Stimulated activated CD4-positive, alpha-beta T cell treated with anti-CD3 and anti-CD28 coated beads, Interleukin-1b, Interleukin-23, amount 100 ng/mL, for 1 hour (primary cell): ENCODE data around the gene RPL13A.
A peak's percentile ranks its signal among the peaks of the same experiment; 100 is the strongest.
"Not testable (repeated sequence)": the region's sequence is repeated elsewhere in the genome, so short reads cannot be mapped to it uniquely, and the experiment has no call there.

Experiments used
- DNase-seq, 2 donors: peaks; one replicate each; pipeline ENCODE4 v3.0.0-alpha.2; 2020; ENCODE audit warnings: low read depth in 2 of 2

The RPL13A gene

DNA sequence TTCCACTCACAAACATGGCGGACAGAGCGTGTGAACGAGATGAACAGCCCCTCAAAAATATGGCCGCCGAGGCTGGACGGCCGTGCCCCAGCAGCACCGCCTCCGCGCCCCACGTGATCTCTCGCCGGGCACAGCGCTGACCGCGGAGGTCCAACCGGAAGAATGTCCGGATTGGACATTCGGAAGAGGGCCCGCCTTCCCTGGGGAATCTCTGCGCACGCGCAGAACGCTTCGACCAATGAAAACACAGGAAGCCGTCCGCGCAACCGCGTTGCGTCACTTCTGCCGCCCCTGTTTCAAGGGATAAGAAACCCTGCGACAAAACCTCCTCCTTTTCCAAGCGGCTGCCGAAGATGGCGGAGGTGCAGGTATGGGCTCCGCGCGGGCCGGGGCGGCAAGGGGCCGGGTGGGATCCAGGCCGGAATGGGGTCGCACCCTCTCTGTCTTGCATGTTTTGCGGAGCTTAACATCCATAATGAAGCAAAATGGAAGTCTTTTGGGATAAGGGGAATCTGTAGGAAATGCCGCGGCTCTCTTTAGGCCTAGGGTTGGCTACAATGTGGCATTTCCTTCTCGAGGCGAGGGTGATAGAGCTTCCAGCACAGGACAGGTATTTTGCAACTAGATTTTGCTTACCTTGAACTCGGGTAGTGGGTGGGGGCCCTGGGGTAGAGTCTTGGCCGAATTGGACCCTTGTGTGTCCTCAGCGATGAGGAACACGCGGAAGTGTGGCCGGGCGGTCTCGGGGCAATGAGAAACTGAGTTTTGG is at the start of gene RPL13A:
Gene RPL13A (plus strand): TSS at position 332 of the 769 bp plus-strand sequence. CDS start 22 bp downstream, at position 354.
- DNase-seq = peak; percentile 97 to 99

DNA sequence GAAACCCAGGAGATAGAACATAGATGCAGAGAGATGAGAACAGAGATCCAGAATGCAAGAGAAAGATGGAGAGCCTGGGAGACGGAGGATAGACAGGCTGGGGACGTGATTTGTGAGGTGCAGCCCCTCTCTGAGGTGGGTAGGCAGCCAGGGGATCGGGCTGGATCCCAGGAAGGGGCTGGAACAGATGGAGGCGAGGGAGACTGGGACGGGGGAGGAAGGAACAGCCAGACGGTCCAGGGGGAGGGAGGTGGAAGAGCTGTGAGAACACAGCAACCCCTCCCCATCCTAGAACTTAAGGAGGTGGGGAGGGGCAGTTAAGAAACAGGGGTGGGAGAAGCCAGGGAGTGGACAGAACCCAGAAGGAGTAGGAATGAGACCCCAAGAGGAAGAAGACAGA is 49.1 kb upstream of the RPL13A start:
- no peak for DNase-seq

DNA sequence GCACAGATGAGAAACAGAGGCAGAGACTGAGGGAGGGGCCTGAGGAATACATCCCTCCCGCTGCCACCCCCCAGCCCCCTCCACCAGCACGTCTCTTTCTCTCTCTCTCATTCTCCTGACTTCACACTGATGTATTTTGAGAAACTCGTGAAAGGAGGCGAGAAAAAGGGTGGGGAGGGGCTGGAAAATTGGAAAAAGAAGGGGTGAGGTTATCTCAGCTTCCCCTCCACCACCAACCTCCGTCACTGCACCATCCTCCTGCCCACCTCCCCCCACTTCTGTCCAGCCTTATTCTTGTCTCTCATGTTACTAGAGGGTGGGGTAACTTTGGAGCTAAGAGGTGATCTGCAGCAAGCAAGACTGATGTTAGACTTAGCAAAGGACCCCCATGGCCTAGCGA is 47.6 kb upstream of the RPL13A start:
- DNase-seq = no peak

DNA sequence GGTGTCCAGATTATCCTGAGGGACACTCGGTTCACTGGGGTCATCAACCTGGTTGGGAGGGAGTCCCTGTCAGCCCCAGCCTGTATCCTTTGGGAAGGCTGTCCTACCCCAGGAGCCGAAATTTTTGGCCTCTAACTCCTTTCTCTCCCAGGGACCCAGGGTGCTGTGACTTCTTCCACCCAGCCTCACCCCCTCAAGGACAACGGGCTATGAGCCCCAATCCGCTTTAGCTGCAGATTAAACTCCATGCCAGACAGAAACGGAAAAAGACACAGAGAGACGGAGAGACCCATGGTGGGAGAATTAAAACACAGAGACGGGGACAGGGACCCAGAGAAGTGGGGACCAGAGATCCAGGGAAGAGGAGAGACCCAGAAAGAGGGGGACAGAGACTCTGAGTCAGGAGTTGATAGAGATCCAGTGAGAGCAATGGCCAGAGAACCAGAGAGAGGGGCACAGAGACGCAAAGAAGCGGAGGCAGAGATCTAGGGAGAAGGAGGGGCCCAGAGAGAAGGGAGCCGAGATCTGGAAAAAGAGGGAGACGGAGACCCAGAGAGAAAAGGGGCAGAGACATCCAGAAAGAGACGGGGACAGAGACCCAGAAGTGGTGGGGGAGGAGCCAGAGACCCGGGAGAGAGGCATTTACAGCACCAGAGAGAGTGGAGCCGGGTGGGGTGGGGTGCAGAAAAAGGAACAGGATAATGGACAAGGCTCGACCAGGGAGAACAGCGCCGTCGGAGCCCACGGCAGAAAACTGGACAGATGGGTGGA is 46.8 kb upstream of the RPL13A start:
- DNase-seq = no peak

DNA sequence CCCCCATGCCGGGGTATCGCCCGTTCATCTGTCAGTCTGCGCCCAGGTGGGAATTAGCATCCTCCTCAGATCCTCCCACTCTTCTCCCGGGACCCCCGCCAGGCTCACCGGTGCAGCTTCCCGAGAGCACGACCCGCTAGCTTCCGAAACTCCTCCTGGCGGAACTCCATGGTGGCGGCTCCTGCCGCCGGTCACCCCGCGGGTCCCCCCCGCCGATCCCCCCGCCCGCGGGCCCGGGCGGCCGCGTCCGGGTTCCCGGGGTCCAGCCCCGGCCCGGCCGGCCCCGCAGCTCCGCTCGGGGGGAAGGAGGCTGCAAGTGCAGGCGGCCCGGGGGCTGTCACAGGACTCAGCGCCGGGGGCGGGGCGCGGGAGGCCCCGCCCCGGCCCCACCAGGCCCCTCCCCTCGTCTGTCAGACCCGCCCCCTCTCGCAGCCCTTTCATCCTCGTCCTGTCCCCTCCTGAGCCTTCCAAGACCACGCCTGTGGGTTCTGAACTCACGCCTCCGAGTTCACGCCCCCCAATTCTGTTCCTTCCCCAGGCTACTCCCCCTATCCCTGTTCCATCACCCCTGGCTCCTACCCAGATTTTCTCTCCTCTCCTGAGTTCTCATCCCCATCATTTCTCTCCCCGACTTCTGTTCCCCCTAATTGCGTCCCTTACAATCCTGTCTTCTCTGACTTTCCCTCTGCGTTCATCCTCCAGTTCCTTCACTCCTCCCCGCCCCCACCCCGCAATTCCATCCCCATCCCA is 46.0 kb upstream of the RPL13A start, which contains the start of gene SLC17A7:
Gene SLC17A7 (minus strand): TSS at position 318 of the 750 bp plus-strand sequence. CDS start 148 bp downstream, at position 170.
- DNase-seq = no peak

DNA sequence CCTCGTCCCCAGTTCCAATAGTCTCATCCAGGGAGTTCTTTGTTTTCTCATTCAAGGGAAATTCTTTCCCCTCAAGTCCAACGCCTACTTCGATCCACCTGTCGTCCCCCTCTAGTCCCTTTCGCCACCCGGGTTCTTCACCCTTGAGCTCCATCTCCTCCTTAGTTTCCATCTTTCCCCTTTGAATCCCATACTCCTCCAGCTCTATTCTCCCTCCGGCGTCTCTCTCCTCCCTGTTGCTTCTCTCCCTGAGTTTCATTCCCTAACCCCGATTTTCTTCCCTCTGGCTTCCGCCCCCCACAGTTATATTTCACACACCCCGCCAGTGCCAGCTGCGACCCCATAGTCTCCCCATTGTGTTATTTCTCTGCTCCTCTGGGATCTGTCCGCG is 45.5 kb upstream of the RPL13A start:
- DNase-seq = no peak

DNA sequence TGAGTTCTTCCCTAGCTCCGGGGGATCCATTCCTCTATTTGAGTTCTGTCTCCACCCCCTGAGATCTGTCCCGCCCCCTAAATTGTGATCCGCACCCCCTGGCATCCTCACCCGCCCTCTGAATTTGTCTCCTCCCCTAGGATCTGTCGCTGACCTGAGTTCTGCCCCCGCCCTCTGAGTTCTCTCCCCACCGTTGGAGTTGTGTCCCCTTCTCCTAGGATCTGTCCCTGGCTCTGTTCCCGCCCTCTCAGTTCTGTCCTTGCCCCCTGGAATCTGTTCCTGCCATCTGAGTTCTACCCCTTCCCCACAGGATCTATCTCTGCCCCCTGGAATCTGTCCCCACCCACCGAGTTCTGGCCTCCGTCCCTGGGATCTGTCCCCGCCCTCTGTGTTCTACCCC is 45.1 kb upstream of the RPL13A start:
- no peak for DNase-seq

DNA sequence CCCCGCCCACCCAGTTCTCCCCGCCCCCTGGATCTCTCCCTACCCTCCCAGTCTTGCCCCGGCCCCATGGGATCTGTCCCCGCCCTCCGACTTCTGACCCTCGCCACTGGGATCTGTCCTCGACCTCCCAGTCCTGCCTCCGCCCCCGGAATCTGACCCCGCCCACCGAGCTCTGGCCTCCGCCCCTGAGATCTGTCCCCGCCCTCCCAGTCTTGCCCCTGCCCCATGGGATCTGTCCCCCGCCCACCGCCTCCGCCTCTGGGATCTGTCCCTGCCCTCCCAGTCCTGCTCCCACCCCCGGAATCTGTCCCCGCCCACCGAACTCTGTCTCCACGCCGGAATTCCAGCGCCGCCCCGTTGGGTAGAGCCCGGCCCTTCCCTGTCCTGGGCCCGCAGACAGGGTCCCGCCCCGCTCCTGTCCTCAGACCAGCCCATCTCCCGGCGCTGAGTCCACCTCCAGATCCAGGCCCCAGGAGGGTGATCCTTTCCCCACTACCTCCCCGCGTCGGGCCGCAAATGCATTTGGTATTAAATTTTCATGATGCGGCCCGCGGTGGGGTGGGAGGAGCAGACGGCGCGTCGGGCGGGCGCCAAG is 44.5 kb upstream of the RPL13A start:
- DNase-seq = no peak

DNA sequence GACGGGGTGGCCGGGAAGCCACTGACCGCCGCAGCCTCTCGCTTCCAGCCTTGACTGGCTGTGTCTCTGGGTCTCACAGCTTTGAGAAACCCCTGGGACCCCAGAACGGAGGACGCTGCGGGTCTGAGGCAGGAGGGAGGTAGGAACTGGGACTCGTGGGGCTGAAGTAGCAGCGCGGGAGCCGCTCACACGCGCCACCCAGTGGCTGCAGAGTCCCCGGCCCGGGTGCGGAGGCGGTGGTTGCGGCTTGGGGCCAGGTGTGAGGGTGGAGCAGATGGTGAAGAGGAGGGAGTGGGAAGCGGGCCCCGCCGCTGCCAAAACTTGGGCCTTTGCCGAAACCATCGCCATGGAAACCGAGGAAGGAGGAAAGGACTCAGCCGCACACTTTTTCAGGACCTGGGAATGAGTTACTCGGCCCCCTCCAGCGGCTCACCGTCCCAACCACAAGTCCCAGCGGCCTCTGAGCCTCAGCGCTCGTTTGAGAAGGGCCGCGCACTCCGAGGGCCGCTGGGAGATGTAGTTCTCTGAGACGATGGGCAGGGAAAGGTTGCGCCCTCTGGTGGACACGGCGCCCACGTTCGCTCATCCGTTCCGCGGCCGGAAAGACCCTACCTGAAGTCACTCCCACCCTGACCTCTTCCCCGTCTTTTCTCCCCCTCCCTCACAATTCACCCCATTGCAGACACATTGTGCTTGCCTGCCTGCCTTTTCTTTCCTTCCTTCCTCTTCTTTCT is 43.9 kb upstream of the RPL13A start:
- peak; percentile 83 to 89 for DNase-seq

DNA sequence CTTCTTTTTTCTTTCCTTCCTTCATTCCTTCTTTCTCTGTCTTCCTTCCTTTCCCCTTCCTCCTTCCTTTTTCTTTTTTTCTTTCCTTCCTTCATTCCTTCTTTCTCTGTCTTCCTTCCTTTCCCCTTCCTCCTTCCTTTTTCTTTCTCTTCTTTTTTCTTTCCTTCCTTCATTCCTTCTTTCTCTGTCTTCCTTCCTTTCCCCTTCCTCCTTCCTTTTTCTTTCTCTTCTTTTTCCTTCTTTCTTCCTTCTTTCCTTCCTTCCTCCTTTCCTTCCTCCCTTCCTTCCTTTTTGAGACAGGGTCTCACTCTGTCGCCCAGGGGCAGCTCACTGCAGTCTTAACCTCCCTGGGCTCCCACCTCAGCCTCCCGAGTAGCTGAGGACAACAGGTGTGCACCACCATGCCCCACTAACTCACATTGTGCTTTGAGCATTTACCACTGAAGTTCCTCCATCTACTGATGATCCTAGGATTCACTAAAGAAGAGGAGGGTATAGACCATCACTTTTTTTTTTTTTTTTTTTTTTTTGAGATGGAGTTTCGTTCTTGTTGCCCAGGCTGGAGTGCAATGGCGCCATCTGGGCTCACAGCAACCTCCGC is 43.2 kb upstream of the RPL13A start:
- DNase-seq = not testable (repeated sequence)

DNA sequence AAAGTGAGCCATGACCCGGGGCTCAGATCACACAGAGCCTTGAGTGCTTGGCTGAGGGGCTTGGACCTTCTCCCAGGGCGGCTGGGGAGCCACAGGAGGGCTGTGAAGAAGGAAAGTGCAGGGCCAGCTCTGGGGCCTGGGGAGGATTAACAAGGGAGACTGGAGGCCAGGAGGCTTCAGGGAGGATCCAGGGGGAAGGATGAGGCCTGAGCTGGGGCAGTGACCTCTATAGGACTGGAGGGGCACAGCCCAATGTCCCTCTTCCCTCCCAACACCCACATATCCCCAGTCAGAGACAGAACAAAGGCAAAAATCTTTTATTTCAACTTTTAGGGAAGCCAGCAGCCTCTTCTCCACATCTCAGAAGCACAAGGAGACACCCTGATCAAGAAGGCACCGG is 41.4 kb upstream of the RPL13A start:
- DNase-seq = no peak

DNA sequence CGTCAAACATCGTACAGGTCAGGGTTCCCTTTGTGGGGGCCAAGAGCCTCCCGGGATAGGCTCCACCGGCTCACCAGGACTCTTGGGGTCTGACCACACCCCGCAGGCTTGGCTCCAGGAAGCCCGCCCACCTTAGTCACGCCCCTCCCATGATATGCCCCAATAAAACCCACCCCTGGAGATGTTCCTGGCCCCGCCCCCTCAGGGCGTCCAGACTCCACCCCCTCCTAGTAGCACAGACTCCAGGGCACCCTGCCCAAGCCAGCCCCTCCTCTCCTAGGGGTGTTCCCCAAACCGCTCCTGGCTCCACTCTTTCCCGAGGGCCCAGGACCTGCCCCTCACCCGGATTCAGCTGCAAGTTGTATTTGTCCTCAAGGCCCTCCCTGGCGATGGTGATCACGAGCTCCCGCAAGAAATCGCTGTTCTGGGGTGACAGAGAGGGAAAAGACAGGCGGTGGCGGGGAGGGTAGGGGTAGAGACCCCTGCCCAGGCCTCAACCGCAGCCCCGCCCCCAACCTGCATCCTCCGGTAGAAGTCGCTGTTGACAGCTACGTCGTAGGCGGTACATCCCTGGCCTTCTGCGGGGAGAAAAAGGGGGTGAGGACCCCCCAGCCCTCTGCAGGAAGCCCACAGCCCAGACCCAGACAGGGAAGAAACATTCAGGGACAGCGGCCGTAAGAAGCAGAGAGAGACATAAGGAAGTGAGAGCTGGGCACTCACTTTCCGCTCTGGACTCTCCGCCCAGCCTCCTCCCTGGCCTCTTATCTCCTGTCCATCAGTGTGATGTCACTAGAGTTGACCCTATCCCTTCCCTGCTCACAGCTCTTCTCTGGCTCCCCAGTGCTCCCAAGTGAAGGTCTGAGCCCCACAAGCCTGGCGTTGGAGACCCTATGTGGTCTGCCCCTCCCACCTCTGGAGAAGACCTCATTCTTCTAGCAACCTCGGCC is 39.6 kb upstream of the RPL13A start:
- DNase-seq = no peak

DNA sequence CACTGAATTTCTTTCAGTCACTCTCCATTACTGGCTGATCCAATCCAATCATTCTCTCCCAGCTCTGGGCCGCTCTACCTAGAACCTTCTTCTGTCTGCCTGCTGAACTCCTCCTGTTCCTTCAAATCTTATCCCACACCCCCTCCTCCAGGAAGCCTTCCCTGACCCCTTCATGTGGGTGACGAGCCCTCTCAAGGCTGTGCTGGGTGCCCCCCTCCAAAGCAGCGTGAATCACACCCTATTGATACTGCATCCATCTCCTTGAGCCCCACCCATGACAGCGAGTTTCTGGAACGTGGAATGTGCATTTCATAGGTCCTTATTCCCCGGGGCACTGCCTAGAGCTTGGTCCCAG is 39.0 kb upstream of the RPL13A start:
- DNase-seq = no peak

DNA sequence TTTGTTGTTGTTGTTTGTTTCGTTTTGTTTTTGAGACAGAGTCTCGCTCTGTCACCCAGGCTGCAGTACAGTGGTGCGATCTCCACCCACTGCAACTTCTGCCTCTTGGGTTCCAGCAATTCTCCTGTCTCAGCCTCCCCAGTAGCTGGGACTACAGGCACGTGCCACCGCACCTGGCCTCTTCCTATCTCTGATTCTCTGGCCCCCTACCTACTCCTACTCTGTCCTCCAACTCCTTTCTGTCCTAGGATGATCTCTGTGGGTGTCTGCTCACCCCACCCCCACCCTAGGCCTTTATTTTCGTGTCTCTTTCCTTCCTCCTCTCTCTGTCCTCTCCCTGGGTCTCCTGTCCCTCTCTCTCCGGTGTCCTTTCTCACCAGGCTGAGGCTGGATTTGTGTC is 37.0 kb upstream of the RPL13A start:
- no peak for DNase-seq

DNA sequence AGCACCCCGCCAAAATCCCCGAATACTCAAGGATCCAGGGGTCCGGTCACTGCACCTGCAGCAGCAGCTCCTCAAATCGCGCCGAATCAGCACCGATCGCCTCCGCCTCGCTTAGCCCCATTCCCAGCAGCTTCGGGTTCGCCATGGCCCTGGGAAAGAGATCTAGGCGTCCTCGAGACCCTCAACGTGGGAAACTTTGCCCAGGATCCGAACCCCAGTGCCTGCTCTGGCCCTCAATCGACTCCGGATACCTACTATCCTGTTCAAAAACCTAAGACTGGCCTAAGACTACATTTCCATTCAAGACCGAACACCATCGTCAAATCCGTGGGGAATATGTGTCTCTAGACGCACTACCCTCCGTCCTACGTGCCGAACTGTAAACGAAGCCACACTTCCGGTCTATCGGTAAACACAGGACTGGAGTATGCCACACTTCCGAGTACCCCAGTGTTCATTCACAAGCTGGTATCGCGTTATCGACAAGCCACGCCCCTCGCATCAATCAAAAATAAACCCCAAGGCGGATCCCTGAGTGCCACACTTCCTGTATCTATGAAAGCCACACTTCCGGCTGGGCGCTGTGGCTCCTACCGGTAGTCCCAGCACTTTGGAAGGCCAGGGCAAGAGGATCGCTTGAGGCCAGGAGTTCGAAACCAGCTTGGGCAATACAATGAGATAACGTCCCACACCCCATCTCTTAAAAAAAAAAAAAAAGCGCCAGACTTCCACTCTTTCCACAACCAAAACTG is 35.8 kb upstream of the RPL13A start, which contains the start of gene PIH1D1:
Gene PIH1D1 (minus strand): TSS at position 385 of the 752 bp plus-strand sequence. CDS start 240 bp downstream, at position 145.
- peak; percentile 80 to 89 for DNase-seq

DNA sequence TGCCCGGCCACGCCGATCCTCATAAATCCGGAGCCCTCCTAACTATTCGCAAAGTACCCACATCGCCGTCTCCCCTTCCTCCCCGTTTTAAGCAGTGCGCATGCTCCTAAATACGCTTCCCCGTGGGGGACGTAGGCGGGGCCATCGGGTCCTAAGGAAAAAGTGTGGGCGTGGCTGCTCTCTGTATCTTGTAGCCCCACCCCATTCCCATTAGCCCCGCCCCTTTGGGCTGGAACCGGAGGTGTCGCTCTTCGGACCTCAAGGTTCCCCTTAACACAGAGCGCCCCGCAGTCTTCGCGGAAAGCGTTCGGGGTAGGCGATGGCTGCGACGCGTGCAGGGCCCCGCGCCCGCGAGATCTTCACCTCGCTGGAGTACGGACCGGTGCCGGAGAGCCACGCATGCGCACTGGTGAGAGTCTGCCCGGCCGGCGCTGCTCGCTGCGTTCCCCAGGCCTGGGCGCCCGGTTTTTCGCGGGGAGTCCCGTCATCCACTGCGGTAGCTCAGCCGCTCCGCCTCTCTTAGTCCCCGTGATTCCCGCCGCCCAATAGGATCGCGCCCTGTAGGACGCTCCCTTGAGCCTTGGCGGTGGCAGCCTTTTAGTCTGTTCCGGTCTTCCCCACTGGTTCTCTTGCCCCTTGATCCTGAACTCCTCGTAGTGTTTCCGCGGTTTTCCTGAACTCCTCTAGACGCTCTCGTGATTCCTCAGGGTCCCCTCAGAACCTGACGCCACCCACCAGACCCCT is 34.2 kb upstream of the RPL13A start, which contains the start of gene ALDH16A1:
Gene ALDH16A1 (plus strand): TSS at position 213 of the 744 bp plus-strand sequence. CDS start 107 bp downstream, at position 320.
- DNase-seq = peak; percentile 91 to 95

DNA sequence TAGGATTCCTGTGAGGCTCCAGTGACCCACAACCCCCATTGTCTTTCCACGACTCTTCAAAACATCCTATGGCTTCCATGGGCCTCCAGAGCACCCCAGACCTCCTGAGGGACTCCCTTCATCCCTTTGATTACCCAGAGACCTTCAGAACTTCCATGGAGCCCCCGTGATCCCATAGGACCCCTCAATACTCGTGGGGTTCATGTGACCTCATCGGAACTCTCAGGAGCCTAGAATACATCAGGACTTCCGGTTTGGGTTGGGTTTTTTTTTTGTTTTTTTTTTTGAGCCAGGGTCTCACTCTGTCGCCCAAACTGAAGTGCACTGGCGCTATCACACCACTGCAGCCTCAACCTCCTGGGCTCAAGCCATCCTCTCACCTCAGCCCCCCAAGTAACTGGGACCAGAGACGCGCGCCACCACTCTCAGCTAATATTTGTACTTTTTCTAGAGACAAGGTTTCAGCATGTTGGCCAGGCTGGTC is 33.6 kb upstream of the RPL13A start:
- DNase-seq = no peak

DNA sequence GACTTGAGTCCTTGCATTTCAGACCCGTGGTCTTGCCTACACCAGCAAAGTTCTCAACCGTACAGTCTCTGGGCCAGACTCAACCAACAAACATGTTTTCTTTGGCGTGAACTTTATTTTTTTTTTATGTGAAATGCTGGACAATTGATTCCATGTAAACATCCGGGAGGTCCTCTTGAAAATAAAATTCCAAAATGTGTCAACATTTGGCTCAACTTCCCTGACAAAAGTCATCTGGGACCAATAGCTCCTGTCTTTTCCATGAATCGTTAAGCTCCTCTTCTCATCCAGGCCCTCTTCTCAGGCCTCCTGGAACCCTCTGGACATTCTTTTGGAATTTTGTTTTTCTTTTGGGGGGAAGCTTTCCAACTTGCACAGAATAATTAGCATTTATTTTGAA is 31.6 kb upstream of the RPL13A start:
- DNase-seq = no peak
